SK-N-MC (cell line): ENCODE measurements around the gene KIAA1671.

Experiments used
- DNase-seq: peaks from one replicate; pipeline ENCODE4 v3.0.0-alpha.2; 2011; ENCODE audit warnings: low read depth, low spot score
- H3K27ac ChIP-seq: fragments of 200-600 bp; sonication (generic); 2 replicates; pipeline ENCODE4 v1.5.1; 2016; ENCODE audit warnings: mixed run types
- H3K36me3 ChIP-seq: fragments of 200-600 bp; sonication (generic); 2 replicates; pipeline ENCODE4 v1.6.1; 2017; ENCODE audit warnings: antibody characterized with exemption, low read length, mixed read lengths; ENCODE audit not compliant: insufficient read depth
- H3K4me3 ChIP-seq: fragments of 200-600 bp; sonication (generic); 2 replicates; pipeline ENCODE4 v1.5.1; 2016
- H3K9ac ChIP-seq: fragments of 200-600 bp; sonication (generic); 2 replicates; pipeline ENCODE4 v1.8.0; 2017; ENCODE audit warnings: mixed run types, mixed read lengths; ENCODE audit not compliant: insufficient read length
- H3K9me3 ChIP-seq: fragments of 200-600 bp; sonication (generic); 2 replicates; pipeline ENCODE4 v1.6.1; 2017; ENCODE audit warnings: low read depth, mild to moderate bottlenecking, antibody characterized with exemption, low read length, moderate library complexity, mixed read lengths
- EZH2 ChIP-seq: fragments of 200-600 bp; sonication (generic); IDR thresholded peaks from one replicate; pipeline ENCODE4 v1.6.1; 2017; ENCODE audit warnings: antibody characterized with exemption
- FOXP2 ChIP-seq: optimal IDR thresholded peaks from 2 replicates; pipeline ENCODE3; 2011; ENCODE audit warnings: mild to moderate bottlenecking, moderate library complexity; ENCODE audit not compliant: insufficient read depth; ENCODE audit errors: extremely low read length, control extremely low read depth
- POLR2AphosphoS5 ChIP-seq: IDR thresholded peaks from 2 replicates; pipeline ENCODE4 v1.6.1; 2012; ENCODE audit warnings: mild to moderate bottlenecking, low read depth, low read length, borderline replicate concordance

The KIAA1671 gene

DNA sequence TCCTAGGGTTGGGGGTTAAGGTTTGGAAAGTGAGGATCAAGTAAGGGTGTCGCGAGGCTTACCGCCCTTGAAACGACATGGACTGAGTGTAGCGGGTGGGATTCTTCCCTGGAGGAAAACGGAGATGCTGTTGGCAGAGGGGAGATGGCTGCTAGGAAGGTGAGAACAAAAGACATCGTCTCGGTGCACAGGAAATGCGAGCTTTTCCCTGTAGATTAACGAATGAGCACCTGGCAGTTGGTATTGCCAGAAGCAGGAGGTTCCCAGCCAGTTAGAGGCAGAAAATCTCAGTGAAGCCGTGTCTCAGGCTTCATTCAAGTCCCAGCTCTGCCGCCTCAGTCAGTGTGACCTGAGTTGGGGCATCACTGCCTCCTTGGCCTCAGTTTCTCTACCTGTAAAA, 4.6 kb upstream of the KIAA1671 start:
- Histone ChIP-seq H3K27ac (no peak overlapping the region), H3K9ac (no peak overlapping the region), H3K36me3 (no peaks in the 10 kb centered on the region), H3K9me3 (no peaks in the 10 kb centered on the region), H3K4me3 (no peak overlapping the region)
- TF ChIP-seq FOXP2 (no peak), EZH2 (no peak), POLR2AphosphoS5 (no peak)
- DNase-seq, result no peak

DNA sequence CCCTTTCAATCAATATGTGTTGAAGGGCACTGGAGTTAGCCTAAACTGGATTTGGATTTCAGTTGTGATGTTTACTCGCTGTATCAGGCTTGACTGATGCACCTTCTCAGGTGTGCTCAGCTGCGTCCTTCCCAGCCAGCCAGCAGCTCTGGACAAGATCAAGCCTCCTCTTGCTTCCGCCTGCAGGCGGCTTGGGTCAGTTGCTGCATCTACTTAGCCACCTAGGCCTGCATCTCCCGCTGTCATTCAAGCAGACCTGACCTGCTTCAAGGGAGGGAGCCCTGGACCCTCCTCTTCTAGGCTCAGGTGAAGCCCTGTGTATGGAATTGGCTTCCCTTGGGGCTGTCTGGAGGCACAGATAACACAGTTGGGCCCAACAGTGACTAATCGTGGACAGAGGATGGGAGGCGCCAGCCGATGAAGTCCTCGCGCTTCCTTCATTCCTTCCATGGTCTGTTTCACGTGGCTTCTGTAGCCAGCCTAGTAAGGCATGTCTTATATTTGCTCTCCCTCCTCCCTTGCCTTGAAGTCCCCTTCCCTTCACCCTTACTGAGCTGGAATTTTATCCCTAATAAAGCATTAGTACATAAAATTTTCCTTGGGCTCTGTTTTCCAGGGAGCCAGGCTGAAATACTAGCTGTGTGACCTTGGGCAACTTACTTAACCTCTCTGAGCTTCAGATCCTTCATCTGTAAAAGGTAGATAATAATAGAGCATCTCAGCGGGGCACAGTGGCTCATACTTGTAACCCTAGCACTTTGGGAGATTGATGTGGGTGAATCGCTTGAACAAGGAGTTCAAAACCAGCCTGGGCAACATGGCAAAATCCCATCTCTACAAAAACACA, 3.9 kb upstream of the KIAA1671 start:
- H3K36me3 ChIP-seq, result no peaks in the 10 kb centered on the region
- H3K4me3 ChIP-seq, result no peak overlapping the region
- TF ChIP-seq FOXP2 (no peak), POLR2AphosphoS5 (no peak), EZH2 (no peak)
- H3K9me3 ChIP-seq, result no peaks in the 10 kb centered on the region
- H3K9ac ChIP-seq, result no peak overlapping the region
- H3K27ac ChIP-seq, result no peak overlapping the region
- DNase-seq, result no peak

DNA sequence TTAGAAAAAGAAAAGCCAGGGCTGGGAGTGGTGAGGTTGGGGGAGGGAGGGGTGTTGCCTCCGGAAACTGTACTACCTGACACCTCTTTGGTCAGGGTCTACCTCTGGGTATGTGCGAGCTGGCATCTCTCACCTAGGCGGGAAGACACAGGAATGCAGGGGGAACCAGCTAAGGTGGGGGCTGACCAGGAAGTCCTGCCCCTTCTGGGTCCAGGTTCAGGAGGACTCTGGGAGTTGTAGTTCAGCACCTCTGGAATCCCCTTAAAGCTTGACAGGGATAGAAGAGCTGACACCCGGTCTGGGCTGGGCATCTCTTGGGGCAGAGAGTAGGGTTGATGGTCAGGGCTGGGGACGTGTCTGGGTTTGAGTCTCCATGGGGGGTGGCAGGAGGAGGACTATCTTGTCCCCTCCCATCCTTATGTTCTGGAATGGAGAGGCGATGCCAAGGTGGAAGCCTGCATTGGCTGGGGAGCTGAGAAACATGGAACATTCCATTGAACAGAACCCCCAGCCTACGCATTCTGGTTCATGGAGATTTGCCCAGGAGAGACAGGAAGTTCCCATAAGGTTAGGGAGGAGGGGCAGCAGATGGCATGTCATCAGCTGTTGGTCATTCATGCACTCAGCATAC, 2.1 kb upstream of the KIAA1671 start:
- H3K9ac ChIP-seq, result no peak overlapping the region
- no peak overlapping the region for H3K27ac ChIP-seq
- no peaks in the 10 kb centered on the region for H3K9me3 ChIP-seq
- no peak overlapping the region for H3K4me3 ChIP-seq
- no peaks in the 10 kb centered on the region for H3K36me3 ChIP-seq
- TF ChIP-seq FOXP2 (no peak), EZH2 (no peak), POLR2AphosphoS5 (no peak)
- DNase-seq, result no peak

DNA sequence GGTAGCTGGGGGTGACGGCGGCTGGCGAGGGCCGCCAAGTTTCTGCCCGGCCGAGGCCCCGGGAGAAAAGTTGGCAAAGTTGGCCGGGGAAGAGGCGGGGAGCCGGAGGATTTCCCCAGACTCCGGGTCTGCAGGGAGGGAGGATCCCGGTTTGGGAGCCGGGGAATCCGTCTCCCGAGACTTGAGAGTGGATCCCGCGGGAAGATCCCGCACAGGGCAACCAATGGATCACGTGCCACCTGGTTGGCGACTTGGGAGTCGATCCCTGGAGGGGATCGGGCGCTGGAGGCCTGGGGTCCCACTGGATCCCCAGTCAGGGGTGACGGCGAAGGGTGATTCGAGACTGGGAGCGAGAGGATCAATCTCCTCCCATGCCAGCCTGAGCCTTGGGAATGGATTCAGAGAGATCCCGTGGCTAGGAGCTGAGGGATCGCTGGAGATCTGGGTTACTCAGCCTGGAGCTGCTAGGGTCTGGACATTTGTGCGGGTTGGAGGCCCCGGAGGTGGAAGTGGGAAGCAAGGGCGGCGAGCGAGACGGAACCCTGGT, 394 bp downstream of the KIAA1671 start:
- DNase-seq, result no peak
- Histone ChIP-seq H3K9me3 (no peaks in the 10 kb centered on the region), H3K9ac (no peak overlapping the region), H3K27ac (no peak overlapping the region), H3K4me3 (peak overlapping the region; percentile 79), H3K36me3 (no peaks in the 10 kb centered on the region)
- TF ChIP-seq POLR2AphosphoS5, result no peak

DNA sequence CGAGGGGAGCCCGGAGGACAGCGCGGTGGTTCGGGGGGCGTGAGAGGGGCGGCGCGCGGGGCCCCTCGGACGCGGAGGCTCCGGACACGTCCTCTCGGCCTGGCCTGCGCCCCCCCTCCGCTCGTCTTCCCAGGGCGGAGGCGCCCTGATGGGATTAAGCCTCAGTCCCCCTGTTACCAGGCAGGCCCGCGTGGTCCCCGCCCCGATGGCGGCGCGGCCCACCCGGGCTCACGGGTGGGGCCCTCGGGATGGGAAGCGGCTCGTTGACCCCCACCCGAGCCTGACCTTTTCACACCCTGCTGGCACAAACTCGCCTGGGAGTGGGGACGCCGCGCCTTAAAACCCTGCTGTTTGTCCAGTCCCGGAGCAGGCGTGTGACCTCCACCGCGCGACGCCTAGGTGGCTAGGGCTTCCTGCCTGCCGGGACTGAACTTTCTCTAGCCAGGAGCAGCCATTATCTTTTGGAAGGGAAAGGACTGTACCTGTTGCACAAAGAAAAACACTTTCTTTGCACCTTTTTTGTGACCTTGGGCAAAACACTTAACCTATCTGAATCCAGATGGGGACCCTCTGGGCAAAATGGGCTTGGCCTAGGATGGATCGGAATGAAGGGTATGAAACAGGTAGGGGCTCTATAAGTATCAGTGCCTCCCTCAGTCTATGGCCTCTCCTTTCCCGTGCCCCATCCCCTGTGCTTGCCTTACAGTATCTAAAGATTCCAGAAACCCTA, 1.0 kb downstream of the KIAA1671 start:
- TF ChIP-seq FOXP2 (no peak), POLR2AphosphoS5 (no peak), EZH2 (no peak)
- Histone ChIP-seq H3K9me3 (no peaks in the 10 kb centered on the region), H3K4me3 (peak overlapping the region; percentile 79), H3K36me3 (no peaks in the 10 kb centered on the region), H3K27ac (no peak overlapping the region), H3K9ac (no peak overlapping the region)
- DNase-seq, result no peak

DNA sequence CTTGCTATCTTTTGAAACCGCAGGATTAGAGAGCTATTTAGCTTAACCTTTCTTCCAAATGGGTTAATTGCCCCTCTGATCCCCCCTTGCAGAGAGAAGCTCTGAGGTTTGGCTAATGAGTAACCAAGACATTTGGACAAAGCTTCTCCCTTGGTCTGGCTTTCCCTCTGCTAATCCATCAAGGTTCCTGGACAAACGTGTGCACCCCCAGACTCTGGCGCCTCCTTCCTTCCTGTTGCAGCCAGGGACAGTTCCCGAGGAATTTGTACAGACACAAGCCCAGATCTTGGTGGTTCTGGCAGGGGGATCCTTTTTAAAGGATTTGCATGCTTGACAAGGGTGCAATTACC, 1.6 kb downstream of the KIAA1671 start:
- no peak overlapping the region for H3K9ac ChIP-seq
- no peaks in the 10 kb centered on the region for H3K36me3 ChIP-seq
- no peaks in the 10 kb centered on the region for H3K9me3 ChIP-seq
- no peak overlapping the region for H3K4me3 ChIP-seq
- no peak for DNase-seq
- H3K27ac ChIP-seq, result no peak overlapping the region
- no peak for TF ChIP-seq EZH2
- no peak for TF ChIP-seq FOXP2
- no peak for TF ChIP-seq POLR2AphosphoS5

DNA sequence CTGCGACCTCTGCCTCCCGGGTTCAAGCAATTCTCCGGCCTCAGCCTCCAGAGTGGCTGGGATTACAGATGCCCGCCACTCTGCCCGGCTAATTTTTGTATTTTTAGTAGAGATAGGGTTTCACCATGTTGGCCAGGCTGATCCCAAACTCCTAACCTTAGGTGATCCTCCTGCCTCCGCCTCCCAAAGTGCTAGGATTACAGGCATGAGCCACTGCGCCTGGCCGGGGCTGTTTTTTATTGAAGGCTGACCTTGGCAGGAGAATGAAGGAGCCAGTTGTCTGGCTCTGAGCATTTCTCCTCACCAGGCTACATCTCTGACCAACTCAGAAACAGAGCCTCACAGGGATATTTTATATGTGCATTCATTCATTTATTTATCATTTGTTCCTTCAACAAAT, 2.3 kb downstream of the KIAA1671 start:
- H3K9ac ChIP-seq, result no peak overlapping the region
- DNase-seq, result no peak
- H3K36me3 ChIP-seq, result no peaks in the 10 kb centered on the region
- H3K4me3 ChIP-seq, result no peak overlapping the region
- TF ChIP-seq POLR2AphosphoS5 (no peak), FOXP2 (no peak), EZH2 (no peak)
- no peak overlapping the region for H3K27ac ChIP-seq
- no peaks in the 10 kb centered on the region for H3K9me3 ChIP-seq

DNA sequence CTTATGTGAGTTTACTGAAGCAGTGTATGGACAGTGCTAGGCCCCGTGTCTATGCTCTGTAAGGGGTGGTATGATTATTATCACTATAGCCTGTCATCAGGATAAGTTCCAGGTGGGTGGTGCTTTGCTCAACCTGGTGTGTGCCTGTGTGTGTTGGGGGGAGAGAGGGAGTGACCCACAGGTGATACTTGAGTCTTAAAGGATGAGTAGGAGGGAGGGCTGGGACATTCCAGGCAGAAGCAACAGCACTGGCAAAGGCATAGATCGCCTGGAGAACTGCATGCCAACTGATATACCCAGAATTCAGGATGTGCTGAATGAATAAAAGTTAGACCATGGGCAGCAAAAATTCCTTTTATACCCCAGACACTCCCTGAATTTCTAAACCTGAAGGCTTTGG, 4.5 kb downstream of the KIAA1671 start:
- no peak for DNase-seq
- Histone ChIP-seq H3K9me3 (no peaks in the 10 kb centered on the region), H3K9ac (no peak overlapping the region), H3K27ac (no peak overlapping the region), H3K36me3 (no peaks in the 10 kb centered on the region), H3K4me3 (no peak overlapping the region)
- TF ChIP-seq FOXP2, result no peak
- TF ChIP-seq EZH2, result no peak
- no peak for TF ChIP-seq POLR2AphosphoS5
